GM12891 (cell line): ENCODE results near the gene MVB12B.

Source experiments
- DNase-seq: peaks from one replicate; pipeline ENCODE4 v3.0.0; 2011; ENCODE audit warnings: low spot score; ENCODE audit not compliant: insufficient read length
- FAIRE-seq: peaks from 2 replicates; lab custom pipeline; 2011; peaks lifted over from hg19 to GRCh38; lab: Jason Lieb, UNC
- PAX5 ChIP-seq: IDR thresholded peaks from 2 replicates; pipeline ENCODE4 v1.6.1; 2011; ENCODE audit warnings: low read length, moderate library complexity, mild to moderate bottlenecking; ENCODE audit not compliant: insufficient read depth, severe bottlenecking
- POLR2A ChIP-seq: IDR thresholded peaks from 2 replicates; pipeline ENCODE4 v1.6.1; 2011; ENCODE audit warnings: low read depth, low read length, control low read depth
- POLR2AphosphoS5 ChIP-seq: IDR thresholded peaks from 2 replicates; pipeline ENCODE4 v1.6.1; 2011; ENCODE audit warnings: low read depth, low read length, control low read depth
- POU2F2 ChIP-seq: IDR thresholded peaks from 2 replicates; pipeline ENCODE4 v1.6.1; 2011; ENCODE audit warnings: low read depth, mild to moderate bottlenecking, control low read depth, low read length, moderate library complexity
- SPI1 ChIP-seq: IDR thresholded peaks from 2 replicates; pipeline ENCODE4 v1.6.1; 2011; ENCODE audit warnings: low read depth, low read length, control low read depth
- TAF1 ChIP-seq: IDR thresholded peaks from 2 replicates; pipeline ENCODE4 v1.6.1; 2011; ENCODE audit warnings: low read depth, low read length, control low read depth

Gene MVB12B

GRCh38 chr9:126388964-126389708, 62.5 kb downstream of the MVB12B start:
- no peak for DNase-seq
- no peak for FAIRE-seq
- TF ChIP-seq PAX5: no peak
- no peak for TF ChIP-seq SPI1
- no peak for TF ChIP-seq POLR2AphosphoS5
- no peak for TF ChIP-seq POU2F2
- no peak for TF ChIP-seq TAF1
- no peak for TF ChIP-seq POLR2A

- TF ChIP-seq PAX5 (no peak), SPI1 (no peak), POLR2AphosphoS5 (no peak), POLR2A (no peak), POU2F2 (no peak), TAF1 (no peak)
- no peak for DNase-seq
- FAIRE-seq: no peak
These were observed 63.4 kb downstream of the MVB12B start for GRCh38 chr9:126389992-126390391.

- no peak for FAIRE-seq
- DNase-seq: no peak
- no peak for TF ChIP-seq TAF1
- TF ChIP-seq POLR2AphosphoS5: no peak
- TF ChIP-seq SPI1: no peak
- TF ChIP-seq POLR2A: no peak
- no peak for TF ChIP-seq POU2F2
- TF ChIP-seq PAX5: no peak
These were observed 64.3 kb downstream of the MVB12B start for GRCh38 chr9:126390923-126391322.

GRCh38 chr9:126391713-126392661, 65.4 kb downstream of the MVB12B start:
- no peak for TF ChIP-seq SPI1
- TF ChIP-seq POU2F2: no peak
- no peak for TF ChIP-seq TAF1
- no peak for TF ChIP-seq POLR2AphosphoS5
- no peak for DNase-seq
- no peak for FAIRE-seq

GRCh38 chr9:126392662-126393371, 66.2 kb downstream of the MVB12B start:
- FAIRE-seq (no peak), DNase-seq (no peak)
- TF ChIP-seq SPI1 (no peak), PAX5 (no peak)

- no peak for TF ChIP-seq POLR2A
- no peak for TF ChIP-seq SPI1
- no peak for TF ChIP-seq TAF1
- TF ChIP-seq PAX5: no peak
- TF ChIP-seq POU2F2: no peak
- TF ChIP-seq POLR2AphosphoS5: no peak
- no peak for FAIRE-seq
- DNase-seq: no peak
These were observed 67.2 kb downstream of the MVB12B start for GRCh38 chr9:126393876-126394275.

- FAIRE-seq: no peak
- no peak for DNase-seq
- TF ChIP-seq SPI1: no peak
- no peak for TF ChIP-seq POU2F2
- TF ChIP-seq PAX5: no peak
- no peak for TF ChIP-seq TAF1
- no peak for TF ChIP-seq POLR2A
- no peak for TF ChIP-seq POLR2AphosphoS5
These were observed 68.2 kb downstream of the MVB12B start for GRCh38 chr9:126394802-126395201.

GRCh38 chr9:126395439-126396212, 69.0 kb downstream of the MVB12B start:
- FAIRE-seq: peak; percentile 9
- no peak for DNase-seq
- TF ChIP-seq POLR2AphosphoS5: no peak
- no peak for TF ChIP-seq PAX5
- no peak for TF ChIP-seq POLR2A
- no peak for TF ChIP-seq TAF1
- no peak for TF ChIP-seq POU2F2
- TF ChIP-seq SPI1: no peak
